Endothelial cell of umbilical vein (primary cell): Measurements from ENCODE around the gene PLEKHG2. TPM values are rescaled to one million over a fixed set of nuclear protein-coding genes. Genes with fewer than 3 reads are reported as not detected.
"Not testable (repeated sequence)": the region's sequence is repeated elsewhere in the genome, so short reads cannot be mapped to it uniquely, and the experiment has no call there.

ENCODE experiments used
- BruUV-seq: library from RNA; stranded (reverse); fragments of 400-500 nt; replicated peaks from 2 replicates; lab custom pipeline; 2021; lab: Mats Ljungman, UMichigan
- CTCF ChIA-PET: fragments of 300-600, 350-600 bp; sonication (Branson Sonifier 250); formaldehyde crosslinking; loops from one replicate; lab custom pipeline; 2021; ENCODE audit warnings: antibody characterized with exemption, inconsistent platforms; lab: Charles Lee
- POLR2A ChIA-PET: fragments of 300-600, 350-600 bp; sonication (Branson Sonifier 250); formaldehyde crosslinking; loops from one replicate; lab custom pipeline; 2021; ENCODE audit warnings: antibody characterized with exemption, inconsistent platforms; lab: Charles Lee
- DNase-seq: peaks from one replicate; pipeline ENCODE4 v3.0.0-alpha.2; 2011; ENCODE audit warnings: low read depth, low spot score
- FAIRE-seq: peaks from 2 replicates; lab custom pipeline; 2011; peaks lifted over from hg19 to GRCh38; lab: Jason Lieb, UNC
- H2AFZ ChIP-seq: 2 replicates; pipeline ENCODE4 v1.6.0; 2012; ENCODE audit warnings: low read depth, low read length, control low read depth, inconsistent platforms
- H3K27ac ChIP-seq: 2 replicates; pipeline ENCODE4 v1.5.1; 2011; ENCODE audit warnings: low read depth, mild to moderate bottlenecking, control low read depth, low read length, moderate library complexity; ENCODE audit not compliant: insufficient read depth
- H3K27me3 ChIP-seq, 2 experiments: 2 replicates each; pipeline versions ENCODE4 v1.6.0 to v1.6.1; 2011; ENCODE audit warnings: low read length in 2 of 2, mixed read lengths in 1 of 2; ENCODE audit not compliant: control insufficient read depth in 2 of 2, insufficient read depth in 2 of 2
- H3K36me3 ChIP-seq, 2 experiments: 2 replicates in 1 of 2; 3 replicates in 1 of 2; pipeline ENCODE4 v1.5.1; 2011; ENCODE audit warnings: low read length in 2 of 2, mild to moderate bottlenecking in 1 of 2, moderate library complexity in 1 of 2; ENCODE audit not compliant: control insufficient read depth in 2 of 2, insufficient read depth in 2 of 2; ENCODE audit errors: extremely low read depth in 1 of 2
- H3K4me1 ChIP-seq: 3 replicates; pipeline ENCODE4 v1.5.1; 2011; ENCODE audit warnings: mild to moderate bottlenecking, low read length; ENCODE audit not compliant: control insufficient read depth, insufficient read depth; ENCODE audit errors: extremely low read depth
- H3K4me2 ChIP-seq: 2 replicates; pipeline ENCODE4 v1.6.1; 2011; ENCODE audit warnings: low read length, control low read depth, mixed read lengths; ENCODE audit not compliant: insufficient read depth
- H3K4me3 ChIP-seq, 3 experiments: fragments of 200-600 bp in 1 of 3; sonication (generic), shearing (Covaris generic) in 1 of 3; replicated peaks in 1 of 3; 2 replicates each; pipeline ENCODE4 v1.5.1; 2011 to 2016; ENCODE audit warnings: control low read depth in 3 of 3, low read length in 3 of 3, mild to moderate bottlenecking in 2 of 3, inconsistent platforms in 1 of 3, low read depth in 1 of 3, moderate library complexity in 1 of 3; ENCODE audit not compliant: insufficient read depth in 1 of 3
- H3K79me2 ChIP-seq: 2 replicates; pipeline ENCODE4 v1.6.0; 2012; ENCODE audit warnings: low read length, inconsistent platforms; ENCODE audit not compliant: control insufficient read depth, insufficient read depth
- H3K9ac ChIP-seq: replicated peaks from 2 replicates; pipeline ENCODE3; 2011; ENCODE audit warnings: low read length, control low read depth; ENCODE audit not compliant: insufficient read depth; ENCODE audit errors: extremely low read depth
- H3K9me1 ChIP-seq: replicated peaks from 3 replicates; pipeline ENCODE4 v1.6.0; 2011; ENCODE audit warnings: mild to moderate bottlenecking, low read length; ENCODE audit not compliant: control insufficient read depth, insufficient read depth; ENCODE audit errors: extremely low read depth
- H3K9me3 ChIP-seq: replicated peaks from 2 replicates; pipeline ENCODE4 v1.5.1; 2012; ENCODE audit warnings: low read length, inconsistent platforms; ENCODE audit not compliant: control insufficient read depth, insufficient read depth
- H4K20me1 ChIP-seq: replicated peaks from 2 replicates; pipeline ENCODE3; 2011; ENCODE audit warnings: mild to moderate bottlenecking, low read length; ENCODE audit not compliant: control insufficient read depth, insufficient read depth; ENCODE audit errors: extremely low read depth
- CTCF ChIP-seq, 2 donors: IDR thresholded peaks; 1 replicate in 1 of 2; 2 replicates in 1 of 2; pipeline ENCODE4 v1.5.1; 2011; ENCODE audit warnings: low read length in 2 of 2, mild to moderate bottlenecking in 2 of 2, moderate library complexity in 2 of 2, control low read depth in 1 of 2, inconsistent platforms in 1 of 2, low read depth in 1 of 2; ENCODE audit not compliant: insufficient read depth in 1 of 2; ENCODE audit errors: extremely low read depth in 1 of 2
- EZH2 ChIP-seq: IDR thresholded peaks from 2 replicates; pipeline ENCODE4 v1.6.1; 2012; ENCODE audit warnings: borderline replicate concordance, low read depth, mild to moderate bottlenecking, moderate library complexity, low read length, inconsistent platforms; ENCODE audit not compliant: severe bottlenecking
- GATA2 ChIP-seq: IDR thresholded peaks from 2 replicates; pipeline ENCODE4 v1.7.0; 2011; ENCODE audit warnings: low read depth, mild to moderate bottlenecking, moderate library complexity, mixed read lengths, low read length; ENCODE audit not compliant: insufficient read length, insufficient read depth
- JUN ChIP-seq: IDR thresholded peaks from 2 replicates; pipeline ENCODE4 v1.6.1; 2011; ENCODE audit warnings: borderline replicate concordance, low read depth; ENCODE audit not compliant: insufficient read length, insufficient read depth
- MAX ChIP-seq: IDR thresholded peaks from 2 replicates; pipeline ENCODE4 v1.6.1; 2011; ENCODE audit not compliant: insufficient read depth, insufficient read length
- MYC ChIP-seq: IDR thresholded peaks from one replicate; pipeline ENCODE4 v1.6.1; 2011; ENCODE audit warnings: mild to moderate bottlenecking, low read depth, low read length
- POLR2A ChIP-seq: IDR thresholded peaks from 2 replicates; pipeline ENCODE4 v1.6.1; 2012; ENCODE audit warnings: low read depth, mild to moderate bottlenecking, control low read depth, low read length
- POLR2AphosphoS5 ChIP-seq: IDR thresholded peaks from 2 replicates; pipeline ENCODE4 v1.6.1; 2012; ENCODE audit warnings: low read depth, mild to moderate bottlenecking, control low read depth, low read length, moderate library complexity; ENCODE audit not compliant: insufficient read depth
- dilution Hi-C: fragments of 300-500 bp; cut with MboI; formaldehyde crosslinking; loops from one replicate; pipeline ENCODE4 v1.15.0; 2019; ENCODE audit warnings: low sequenced_read_pairs; ENCODE audit not compliant: extremely low pct_ligation_motif_present
- intact Hi-C: fragments of 100-400 bp; cut with micrococcal nuclease; formaldehyde crosslinking; loops from one replicate; pipeline ENCODE4 v1.10.0; 2022
- polyA plus RNA-seq, 4 experiments: library from polyadenylated mRNA; depleted of rRNA in 3 of 4; stranded (reverse) in 3 of 4; unstranded in 1 of 4; fragments of >200 nt; gene quantifications; 2 replicates each; pipeline versions ENCODE4 v1.2.1 to v1.2.3, GENCODE V29; 2011 to 2012; ENCODE audit warnings: missing spikeins in 1 of 4
- total RNA-seq: library from RNA; stranded (reverse); gene quantifications from 2 replicates; pipeline ENCODE4 v1.2.3, GENCODE V29; 2021

PLEKHG2 gene
- total and polyA plus RNA-seq, 2 donors (not counting 3 experiments of a cell fraction or from before 2014, with no cell fraction given): 44.7 to 74.1 TPM

GRCh38 chr19:39377373-39378362 is 34.8 kb upstream of the PLEKHG2 start:
- no TSS peak for BruUV-seq
- FAIRE-seq: no peak
- Histone ChIP-seq H3K36me3 (peaks cover 26 to 63% of the 10 kb centered on the region in 2 experiments), H4K20me1 (no peaks in the 10 kb centered on the region), H3K79me2 (peaks cover 2% of the 10 kb centered on the region), H3K9me3 (no peaks in the 10 kb centered on the region), H3K4me3 (no peak overlapping the region), H3K27ac (no peak overlapping the region), H3K9me1 (no peaks in the 10 kb centered on the region), H3K9ac (no peak overlapping the region), H3K4me1 (peaks cover 7% of the 10 kb centered on the region), H2AFZ (no peak overlapping the region), H3K4me2 (no peak overlapping the region), H3K27me3 (no peaks in the 10 kb centered on the region)
- DNase-seq: no peak
- CTCF ChIA-PET: no interaction called here
- intact Hi-C loops: no loop called here
- POLR2A ChIA-PET: no interaction called here
- TF ChIP-seq EZH2: no peak
- no peak for TF ChIP-seq MYC
- no peak for TF ChIP-seq GATA2
- no peak for TF ChIP-seq MAX
- TF ChIP-seq POLR2A: no peak
- TF ChIP-seq JUN: no peak
- no peak for TF ChIP-seq CTCF (IDR thresholded peaks at IDR 0.05; ENCODE audit: extremely low read depth in 1 of 2, insufficient read depth in 1 of 2, low read depth in 1 of 2, low read length in 2 of 2)
- no peak for TF ChIP-seq POLR2AphosphoS5
- dilution Hi-C loops: no loop called here

GRCh38 chr19:39379366-39379765 is 33.1 kb upstream of the PLEKHG2 start:
- CTCF ChIA-PET, H3K79me2 ChIP-seq, intact Hi-C loops, H3K9ac ChIP-seq, H3K27me3 ChIP-seq, H3K4me2 ChIP-seq, H3K9me3 ChIP-seq, H4K20me1 ChIP-seq, FAIRE-seq, POLR2A ChIA-PET, BruUV-seq, dilution Hi-C loops, DNase-seq, H3K4me1 ChIP-seq, H3K9me1 ChIP-seq, H3K4me3 ChIP-seq, H3K27ac ChIP-seq, H2AFZ ChIP-seq: not testable (repeated sequence)
- H3K36me3 ChIP-seq: peaks cover 26 to 72% of the 10 kb centered on the region in 2 experiments
